GM21367 (cell line): Measurements from ENCODE around the gene ZNF326.

Experiments
- ATAC-seq: cut with Tn5 transposase; IDR thresholded peaks from one replicate; pipeline ENCODE4 v1.9.1; 2021; ENCODE audit not compliant: unreplicated experiment

The ZNF326 gene

GRCh38 chr1:89994805-89995597 is at the start of gene ZNF326:
ZNF326 (plus strand) TSS chr1:89995110; CDS start chr1:89995258, 148 bp downstream.
- peak; percentile 96 for ATAC-seq

- peak; percentile 83 for ATAC-seq
Measured at GRCh38 chr1:89945852-89946476, 48.9 kb upstream of the ZNF326 start.

GRCh38 chr1:89946532-89946931 is 48.4 kb upstream of the ZNF326 start:
- no peak for ATAC-seq

- no peak for ATAC-seq
Measured at GRCh38 chr1:89948722-89949345, 46.1 kb upstream of the ZNF326 start.

GRCh38 chr1:89949991-89950624 is 44.8 kb upstream of the ZNF326 start:
- ATAC-seq, result no peak

- ATAC-seq, result no peak
Measured at GRCh38 chr1:89950703-89951102, 44.2 kb upstream of the ZNF326 start.

GRCh38 chr1:89951766-89952604 is 42.9 kb upstream of the ZNF326 start:
- no peak for ATAC-seq

- no peak for ATAC-seq
Measured at GRCh38 chr1:89952605-89953130, 42.2 kb upstream of the ZNF326 start.

- no peak for ATAC-seq
Measured at GRCh38 chr1:89953131-89953626, 41.7 kb upstream of the ZNF326 start.

- ATAC-seq, result no peak
Measured at GRCh38 chr1:89953929-89954328, 41.0 kb upstream of the ZNF326 start.

- no peak for ATAC-seq
Measured at GRCh38 chr1:89954401-89954800, 40.5 kb upstream of the ZNF326 start.

GRCh38 chr1:89955311-89956205 is 39.4 kb upstream of the ZNF326 start:
- ATAC-seq, result no peak

- ATAC-seq, result no peak
Measured at GRCh38 chr1:89957107-89957506, 37.8 kb upstream of the ZNF326 start.

GRCh38 chr1:89958851-89959654 is 35.9 kb upstream of the ZNF326 start:
- no peak for ATAC-seq

GRCh38 chr1:89959719-89960118 is 35.2 kb upstream of the ZNF326 start:
- no peak for ATAC-seq

GRCh38 chr1:89962024-89962741 is 32.7 kb upstream of the ZNF326 start:
- ATAC-seq, result no peak

GRCh38 chr1:89962742-89963075 is 32.2 kb upstream of the ZNF326 start:
- ATAC-seq, result no peak

- no peak for ATAC-seq
Measured at GRCh38 chr1:89965193-89965768, 29.6 kb upstream of the ZNF326 start.
